Measurements from ENCODE around the gene CXCL11. TPM values are rescaled to one million over a fixed set of nuclear protein-coding genes. Genes with fewer than 3 reads are reported as not detected.

CXCL11 gene
- total and polyA plus RNA-seq, 7 donors = 0.03 to 0.37 (median 0.15) TPM; not detected in 4

DNA sequence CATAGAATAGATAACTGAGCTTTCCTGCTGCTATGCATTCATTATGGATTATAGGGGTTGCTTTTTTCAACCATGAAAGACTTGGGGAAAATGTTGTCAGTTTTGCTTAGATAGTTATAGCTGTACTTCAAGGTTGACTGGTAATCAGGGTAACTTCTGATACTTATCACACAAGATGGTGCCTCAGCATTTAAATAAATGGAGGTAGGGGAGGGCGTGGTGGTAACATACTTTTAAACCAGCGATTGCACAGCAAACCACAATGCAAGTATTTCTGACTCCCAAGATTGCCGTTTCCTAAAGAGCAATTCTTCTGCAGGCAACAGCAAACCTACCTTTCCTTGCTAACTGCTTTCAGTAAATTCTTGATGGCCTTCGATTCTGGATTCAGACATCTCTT, 13.8 kb downstream of the CXCL11 start:
- WGBS, 3 donors = 85 to 90% (median 88%) methylated on average over 4 of the region's 4 CpGs
- H3K4me3 ChIP-seq = no peak overlapping the region
- no peaks in the 10 kb centered on the region for H3K4me1 ChIP-seq
- no peaks in the 10 kb centered on the region for H3K9me3 ChIP-seq
- intact Hi-C loops (cut with DNase I) = no loop called here
- TF ChIP-seq, protein P1, sequence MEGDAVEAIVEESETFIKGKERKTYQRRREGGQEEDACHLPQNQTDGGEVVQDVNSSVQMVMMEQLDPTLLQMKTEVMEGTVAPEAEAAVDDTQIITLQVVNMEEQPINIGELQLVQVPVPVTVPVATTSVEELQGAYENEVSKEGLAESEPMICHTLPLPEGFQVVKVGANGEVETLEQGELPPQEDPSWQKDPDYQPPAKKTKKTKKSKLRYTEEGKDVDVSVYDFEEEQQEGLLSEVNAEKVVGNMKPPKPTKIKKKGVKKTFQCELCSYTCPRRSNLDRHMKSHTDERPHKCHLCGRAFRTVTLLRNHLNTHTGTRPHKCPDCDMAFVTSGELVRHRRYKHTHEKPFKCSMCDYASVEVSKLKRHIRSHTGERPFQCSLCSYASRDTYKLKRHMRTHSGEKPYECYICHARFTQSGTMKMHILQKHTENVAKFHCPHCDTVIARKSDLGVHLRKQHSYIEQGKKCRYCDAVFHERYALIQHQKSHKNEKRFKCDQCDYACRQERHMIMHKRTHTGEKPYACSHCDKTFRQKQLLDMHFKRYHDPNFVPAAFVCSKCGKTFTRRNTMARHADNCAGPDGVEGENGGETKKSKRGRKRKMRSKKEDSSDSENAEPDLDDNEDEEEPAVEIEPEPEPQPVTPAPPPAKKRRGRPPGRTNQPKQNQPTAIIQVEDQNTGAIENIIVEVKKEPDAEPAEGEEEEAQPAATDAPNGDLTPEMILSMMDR (IDR thresholded peaks at IDR 0.05) = no peak
- no peaks in the 10 kb centered on the region for H3K27me3 ChIP-seq (ENCODE audit: insufficient read depth in 3 of 3, low read length in 2 of 3)
- DNase-seq (no peak), ATAC-seq (no peak)
- H3K27ac ChIP-seq = no peak overlapping the region
- no peaks in the 10 kb centered on the region for H3K36me3 ChIP-seq (ENCODE audit: insufficient read depth in 1 of 2, low read depth in 1 of 2)

DNA sequence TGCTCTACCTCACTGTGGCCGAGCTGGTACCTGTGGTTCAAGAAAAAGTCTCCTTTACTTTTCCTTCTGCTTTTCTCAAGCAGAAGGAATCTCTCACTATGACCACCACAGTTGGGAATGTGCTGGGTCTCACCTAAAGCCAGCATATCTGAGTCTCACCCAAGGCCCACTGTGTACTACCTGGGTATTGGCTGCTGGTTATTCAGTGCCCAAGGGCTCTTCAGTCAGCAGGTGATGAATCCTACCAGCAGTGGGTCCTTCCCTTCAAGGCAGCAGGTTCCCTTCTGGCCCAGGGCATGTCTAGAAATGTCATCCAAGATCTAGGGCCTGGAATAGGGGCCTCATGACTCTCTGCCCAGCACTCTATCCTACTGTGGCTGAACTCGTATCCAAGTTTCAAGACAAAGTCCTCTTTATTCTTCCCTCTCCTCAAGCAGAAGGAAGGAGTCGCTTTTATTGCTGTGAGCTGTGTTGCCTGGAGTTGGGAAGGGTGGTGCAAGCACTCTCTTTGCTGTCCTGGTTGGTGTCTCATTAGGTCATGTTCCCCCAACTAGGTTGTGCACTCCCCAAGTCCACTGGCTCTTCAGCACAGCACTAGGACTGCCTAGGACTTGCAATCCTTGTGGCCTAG, 18.7 kb downstream of the CXCL11 start:
- Histone ChIP-seq H3K27ac (no peak overlapping the region), H3K4me1 (no peaks in the 10 kb centered on the region), H3K9me3 (no peaks in the 10 kb centered on the region), H3K36me3 (ENCODE audit: insufficient read depth in 1 of 2, low read depth in 1 of 2) (no peaks in the 10 kb centered on the region), H3K4me3 (no peak overlapping the region), H3K27me3 (ENCODE audit: insufficient read depth in 3 of 3, low read length in 2 of 3) (no peaks in the 10 kb centered on the region)
- intact Hi-C loops (cut with DNase I) = no loop called here
- TF ChIP-seq, protein P1 (IDR thresholded peaks at IDR 0.05) = no peak
- WGBS, 3 donors = 91 to 98% (median 93%) methylated on average over 3 of the region's 3 CpGs
- ATAC-seq (no peak), DNase-seq (no peak)

DNA sequence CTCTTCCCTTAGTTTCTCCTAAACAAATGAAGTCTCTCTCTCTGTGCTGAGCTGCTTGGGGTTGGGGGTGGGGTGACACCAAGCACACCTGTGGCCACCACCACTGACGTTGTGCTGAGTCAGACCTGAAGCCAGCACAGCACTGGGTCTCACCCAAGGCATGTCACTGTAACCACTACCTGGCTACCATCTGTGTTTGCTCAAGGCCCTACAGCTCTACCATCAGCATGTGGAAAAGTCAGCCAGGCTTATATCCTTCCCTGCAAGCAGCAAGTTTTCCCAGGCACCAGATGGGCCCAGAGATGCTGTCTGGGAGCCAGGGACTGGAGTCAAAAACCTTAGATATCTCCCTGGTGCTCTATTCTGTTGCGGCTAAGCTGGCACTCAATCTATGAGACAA, 19.5 kb downstream of the CXCL11 start:
- DNase-seq (no peak), ATAC-seq (no peak)
- Histone ChIP-seq H3K4me3 (no peak overlapping the region), H3K27ac (no peak overlapping the region), H3K27me3 (ENCODE audit: insufficient read depth in 3 of 3, low read length in 2 of 3) (no peaks in the 10 kb centered on the region), H3K4me1 (no peaks in the 10 kb centered on the region), H3K9me3 (no peaks in the 10 kb centered on the region), H3K36me3 (ENCODE audit: insufficient read depth in 1 of 2, low read depth in 1 of 2) (no peaks in the 10 kb centered on the region)
- WGBS, 3 donors = 58 to 71% (median 65%) methylated on average over 2 of the region's 2 CpGs
- intact Hi-C loops (cut with DNase I) = no loop called here
- TF ChIP-seq, protein P1 (IDR thresholded peaks at IDR 0.05) = no peak

DNA sequence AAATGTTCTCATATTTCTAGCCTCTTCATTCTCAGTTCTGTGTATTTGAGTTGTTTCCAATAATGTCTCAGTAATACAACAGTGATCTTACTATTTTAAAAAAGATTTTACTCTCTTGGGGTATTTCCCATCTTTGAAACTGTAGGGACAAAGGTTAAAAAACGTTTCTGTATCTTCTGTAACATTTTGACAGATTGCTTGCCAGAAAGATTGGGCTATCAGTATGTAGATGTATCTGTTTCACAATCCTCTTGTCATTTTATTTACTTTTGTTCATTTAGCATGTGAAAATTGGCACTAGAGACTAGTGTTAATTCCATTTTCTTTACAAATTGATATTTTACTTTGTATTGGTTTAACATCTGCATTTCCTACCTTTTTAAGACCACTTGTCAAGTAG, 22.3 kb downstream of the CXCL11 start:
- ATAC-seq (no peak), DNase-seq (no peak)
- H3K36me3 ChIP-seq (ENCODE audit: insufficient read depth in 1 of 2, low read depth in 1 of 2) = no peaks in the 10 kb centered on the region
- TF ChIP-seq, protein P1 (IDR thresholded peaks at IDR 0.05) = no peak
- no peaks in the 10 kb centered on the region for H3K9me3 ChIP-seq
- no peaks in the 10 kb centered on the region for H3K4me1 ChIP-seq
- no peak overlapping the region for H3K27ac ChIP-seq
- no peaks in the 10 kb centered on the region for H3K27me3 ChIP-seq (ENCODE audit: insufficient read depth in 3 of 3, low read length in 2 of 3)
- no peak overlapping the region for H3K4me3 ChIP-seq
- WGBS, 3 donors = 26 to 33% (median 28%) methylated on average over 1 of the region's 1 CpG
- intact Hi-C loops (cut with DNase I) = no loop called here

DNA sequence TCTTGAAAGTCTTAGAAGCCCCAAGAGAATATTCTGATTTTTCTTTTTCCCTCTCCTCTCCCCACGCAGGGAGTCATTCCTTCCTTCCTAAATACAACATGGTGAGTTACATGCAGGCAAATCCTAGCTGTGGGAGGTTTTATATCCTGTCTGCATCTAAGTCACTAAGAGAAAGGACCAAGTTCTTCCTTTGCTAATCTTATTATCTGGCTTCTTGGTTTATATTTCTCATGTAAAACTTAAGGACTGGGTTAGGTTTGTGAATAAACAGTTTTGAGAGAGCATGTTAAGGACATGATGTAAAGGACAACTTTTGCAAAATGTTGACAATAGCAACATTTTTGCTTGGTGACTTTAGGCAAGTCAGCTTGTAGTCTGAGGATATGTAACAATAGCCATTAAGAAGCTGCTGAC, 23.5 kb downstream of the CXCL11 start:
- H3K27me3 ChIP-seq (ENCODE audit: insufficient read depth in 3 of 3, low read length in 2 of 3) = no peaks in the 10 kb centered on the region
- H3K9me3 ChIP-seq = no peaks in the 10 kb centered on the region
- peak overlapping the region; percentile 56 for H3K27ac ChIP-seq
- 11 to 27% (median 26%) methylated on average over 1 of the region's 1 CpG for WGBS, 3 donors
- TF ChIP-seq, protein P1 (IDR thresholded peaks at IDR 0.05) = no peak
- H3K4me1 ChIP-seq = no peaks in the 10 kb centered on the region
- intact Hi-C loops (cut with DNase I) = no loop called here
- ATAC-seq (no peak), DNase-seq (no peak)
- H3K4me3 ChIP-seq = no peak overlapping the region
- no peaks in the 10 kb centered on the region for H3K36me3 ChIP-seq (ENCODE audit: insufficient read depth in 1 of 2, low read depth in 1 of 2)

Measured in psoas muscle (tissue), 8 donors.